ENCODE data around the gene CREBBP. TPM values are rescaled to one million over a fixed set of nuclear protein-coding genes. Genes with fewer than 3 reads are reported as not detected.

The CREBBP gene
- total RNA-seq, 1 experiment from 2014 or later: 6.6 TPM

GRCh38 chr16:3767333-3767986 is 113.1 kb downstream of the CREBBP start:
- no peak for DNase-seq (ENCODE audit: low spot score)

DNA sequence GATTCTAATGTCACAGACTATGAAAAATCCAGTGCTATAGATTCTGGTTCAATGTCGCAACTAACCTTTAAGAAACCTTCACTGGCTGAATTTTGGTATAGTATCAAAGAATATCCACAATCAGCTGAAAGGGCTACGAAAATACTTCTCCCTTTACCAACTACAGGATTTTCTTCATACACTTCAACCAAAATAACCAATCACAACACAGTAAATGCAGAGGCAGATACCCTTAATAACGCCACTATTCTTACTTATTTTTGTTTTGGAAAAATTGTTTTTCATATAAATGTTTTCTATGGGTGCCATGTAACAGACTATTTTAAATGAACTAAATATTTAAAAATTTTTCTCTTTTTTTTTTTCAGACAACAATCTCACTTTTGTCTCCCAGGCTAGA is 114.3 kb downstream of the CREBBP start:
- no peak for DNase-seq (ENCODE audit: low spot score)

DNA sequence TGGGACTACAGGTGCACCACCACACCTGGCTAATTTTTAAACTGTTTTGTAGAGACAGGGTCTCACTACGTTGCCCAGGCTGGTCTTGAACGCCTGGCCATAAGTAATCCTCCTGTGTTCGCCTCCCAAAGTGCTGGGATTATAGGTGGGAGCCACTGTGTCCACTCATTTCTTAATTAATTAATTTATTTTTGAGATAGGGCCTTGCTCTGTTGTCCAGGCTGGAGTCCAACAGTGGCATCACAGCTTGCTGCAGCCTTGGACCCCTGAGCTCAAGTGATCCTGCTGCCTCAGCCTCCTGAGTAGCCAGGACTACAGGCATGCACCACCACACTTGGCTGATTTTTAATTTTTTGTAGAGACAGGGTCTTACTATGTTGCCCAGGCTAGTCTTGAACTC is 116.1 kb downstream of the CREBBP start:
- no peak for DNase-seq (ENCODE audit: low spot score)

GRCh38 chr16:3762107-3762750 is 118.3 kb downstream of the CREBBP start:
- no peak for DNase-seq (ENCODE audit: low spot score)

GRCh38 chr16:3761375-3762106 is 119.0 kb downstream of the CREBBP start:
- DNase-seq (ENCODE audit: low spot score): no peak

DNA sequence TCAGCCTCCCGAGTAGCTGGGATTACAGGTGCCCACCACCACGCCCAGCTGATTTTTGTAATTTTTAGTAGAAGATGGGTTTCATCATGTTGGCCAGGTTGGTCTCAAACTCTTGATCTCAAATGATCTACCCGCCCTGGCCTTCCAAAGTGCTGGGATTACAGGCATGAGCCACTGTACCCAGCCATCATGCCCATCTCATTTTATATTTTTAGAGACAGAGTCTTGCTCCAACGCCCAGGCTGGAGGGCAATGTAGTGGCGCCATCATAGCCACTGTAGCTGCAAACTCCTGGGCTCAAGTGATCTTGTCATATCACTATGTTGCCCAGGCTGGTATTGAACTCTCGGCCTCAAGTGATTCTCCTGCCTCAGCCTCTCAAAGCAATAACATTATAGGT is 120.0 kb downstream of the CREBBP start:
- DNase-seq (ENCODE audit: low spot score): no peak

- no peak for DNase-seq (ENCODE audit: low spot score)
Measured at GRCh38 chr16:3759736-3760135, 120.8 kb downstream of the CREBBP start.

GRCh38 chr16:3756113-3756512 is 124.4 kb downstream of the CREBBP start:
- DNase-seq (ENCODE audit: low spot score): no peak

- DNase-seq (ENCODE audit: low spot score): no peak
Measured at GRCh38 chr16:3755249-3755648, 125.3 kb downstream of the CREBBP start.

GRCh38 chr16:3754772-3755171 is 125.7 kb downstream of the CREBBP start:
- DNase-seq (ENCODE audit: low spot score): no peak

- DNase-seq (ENCODE audit: low spot score): no peak
Measured at GRCh38 chr16:3754081-3754703, 126.3 kb downstream of the CREBBP start.

DNA sequence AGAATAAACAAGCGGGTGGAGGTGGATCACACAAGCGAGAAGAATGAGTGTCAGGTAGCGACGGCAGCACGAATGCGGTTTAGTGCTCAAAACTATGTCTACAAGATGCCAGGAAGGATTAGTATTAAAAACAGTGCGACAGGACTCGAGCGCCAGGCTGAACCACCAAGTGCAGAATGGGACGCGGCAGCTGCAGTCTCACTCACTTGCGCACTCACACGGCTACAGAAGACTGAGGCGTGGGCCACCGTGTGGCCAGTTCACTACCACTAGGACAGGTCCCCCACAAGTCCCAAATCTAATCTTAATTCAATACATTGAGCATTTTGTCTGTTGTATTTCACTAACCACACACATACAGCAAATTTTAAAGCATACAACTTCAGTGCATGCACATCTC is 127.5 kb downstream of the CREBBP start:
- DNase-seq (ENCODE audit: low spot score): no peak

- no peak for DNase-seq (ENCODE audit: low spot score)
Measured at GRCh38 chr16:3751878-3752277, 128.6 kb downstream of the CREBBP start.

GRCh38 chr16:3748307-3748706 is 132.2 kb downstream of the CREBBP start:
- DNase-seq (ENCODE audit: low spot score): no peak

DNA sequence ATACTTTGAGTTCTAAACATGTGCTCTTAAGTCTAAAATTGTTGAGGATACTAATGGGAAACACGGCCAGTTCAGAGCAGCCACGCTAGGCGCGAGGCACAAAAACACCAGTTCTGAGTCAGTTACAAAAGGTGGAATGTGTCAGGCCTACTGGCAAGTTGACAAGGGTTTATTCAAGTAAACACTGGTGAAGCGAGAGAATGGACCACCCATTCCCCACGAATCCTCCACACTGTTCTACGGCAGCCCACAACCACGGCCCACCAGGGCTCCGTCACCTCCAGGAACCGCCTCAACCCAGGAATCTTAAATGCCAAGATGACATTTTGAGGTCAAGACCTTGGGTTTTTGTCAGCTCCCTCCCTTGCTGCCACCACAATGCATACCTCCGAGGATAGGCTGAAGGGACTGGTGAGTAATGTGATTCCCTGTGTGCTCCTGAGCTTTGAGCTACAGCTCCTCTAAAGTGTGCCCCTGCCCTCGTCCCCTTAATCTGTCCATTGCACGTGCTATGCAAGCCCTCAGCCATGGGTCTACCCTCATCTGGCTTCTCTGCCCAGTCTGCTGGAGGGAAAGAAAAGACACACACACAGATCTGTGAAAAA is 134.7 kb downstream of the CREBBP start:
- DNase-seq (ENCODE audit: low spot score): no peak

DNA sequence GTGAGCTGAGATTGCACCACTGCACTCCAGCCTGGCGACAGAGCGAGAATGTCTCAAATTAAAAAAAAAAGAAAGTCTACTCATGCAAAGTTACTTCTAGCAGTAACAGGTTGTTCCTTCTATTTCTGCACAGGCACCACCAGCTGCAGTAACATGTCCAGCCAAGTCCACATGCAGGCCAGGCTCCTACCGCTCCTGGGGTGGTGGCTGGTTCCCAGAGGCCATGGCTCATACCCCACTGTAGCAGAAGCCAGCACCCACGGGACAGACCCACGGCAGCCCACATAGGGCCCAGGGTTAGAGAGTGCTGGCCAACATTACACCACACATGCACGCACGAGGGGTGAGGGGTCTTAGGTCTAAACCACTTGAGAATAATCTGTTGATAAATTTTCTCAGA is 136.5 kb downstream of the CREBBP start:
- DNase-seq (ENCODE audit: low spot score): no peak

DNA sequence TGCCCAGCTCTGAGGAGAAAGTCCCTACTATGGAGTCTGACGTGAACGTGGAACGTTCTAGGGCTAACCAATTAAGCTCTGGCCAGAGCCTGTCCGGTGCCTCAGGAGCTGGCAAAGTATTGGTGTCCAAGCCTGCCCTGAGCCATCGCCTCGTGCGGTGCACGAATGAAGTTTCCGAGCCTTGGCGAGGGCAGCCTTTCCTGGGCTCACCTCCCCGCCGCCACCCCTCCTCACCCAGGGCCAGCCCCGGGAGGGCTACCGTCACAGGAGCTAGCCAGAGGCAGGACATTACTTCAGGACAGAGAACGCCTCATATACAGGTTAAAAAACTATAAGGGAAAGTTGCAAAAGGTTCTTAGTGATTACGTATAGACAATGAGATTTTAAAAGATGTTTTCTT is 139.6 kb downstream of the CREBBP start:
- no peak for DNase-seq (ENCODE audit: low spot score)

GRCh38 chr16:3740186-3740585 is 140.3 kb downstream of the CREBBP start:
- no peak for DNase-seq (ENCODE audit: low spot score)

DNA sequence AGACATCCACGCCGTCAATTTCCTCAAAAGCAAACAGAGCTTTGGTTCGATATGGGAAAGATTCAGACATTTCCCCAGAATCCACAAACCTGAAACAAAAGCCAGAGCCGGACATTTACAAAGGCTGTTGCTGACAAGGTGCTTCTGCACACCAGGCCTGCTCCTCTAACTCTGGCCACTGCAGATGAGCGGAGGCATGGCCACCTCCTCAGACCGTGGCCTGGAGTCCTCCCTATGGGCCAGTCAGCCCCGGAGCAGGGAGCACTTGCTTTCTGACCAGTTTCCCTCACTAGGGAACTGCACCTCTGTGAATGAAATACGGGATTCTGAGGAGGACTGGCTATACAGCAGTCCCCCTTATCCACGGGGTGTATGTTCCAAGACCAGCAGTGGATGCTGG is 140.9 kb downstream of the CREBBP start:
- DNase-seq (ENCODE audit: low spot score): no peak

- DNase-seq (ENCODE audit: low spot score): no peak
Measured at GRCh38 chr16:3738541-3738940, 142.0 kb downstream of the CREBBP start.

DNA sequence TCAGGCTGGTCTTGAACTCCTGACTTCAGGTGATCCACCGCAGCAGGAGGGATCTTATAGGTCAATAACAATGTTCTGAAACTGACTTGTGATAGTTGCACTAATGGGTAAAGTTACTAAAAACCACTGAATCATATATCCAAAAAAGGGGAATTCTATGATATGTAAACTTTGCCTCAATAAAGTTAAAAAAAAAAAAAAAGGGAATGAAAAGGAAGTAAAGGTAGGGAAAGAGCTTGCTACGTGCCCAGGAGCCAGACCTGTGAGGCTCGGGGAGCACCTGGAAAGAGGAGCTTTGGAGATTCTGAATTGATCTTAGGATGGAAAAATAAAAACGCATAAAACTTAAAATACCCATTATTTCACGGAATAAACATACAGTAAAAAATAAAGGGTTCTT is 142.4 kb downstream of the CREBBP start:
- DNase-seq (ENCODE audit: low spot score): no peak

- no peak for DNase-seq (ENCODE audit: low spot score)
Measured at GRCh38 chr16:3737181-3737580, 143.3 kb downstream of the CREBBP start.
